HEK293T (cell line): ENCODE results near the gene GNB2.

ENCODE experiments used
- CTCF ChIA-PET: fragments of 350-600 bp; formaldehyde crosslinking; extraction: SDS; loops from one replicate; lab custom pipeline; 2021; ENCODE audit warnings: antibody characterized with exemption, inconsistent platforms; lab: Yijun Ruan, JAX
- POLR2A ChIA-PET: fragments of 350-600 bp; formaldehyde crosslinking; extraction: SDS; loops from one replicate; lab custom pipeline; 2020; ENCODE audit warnings: antibody characterized with exemption, inconsistent platforms; lab: Yijun Ruan, JAX
- DNase-seq: peaks from one replicate; pipeline ENCODE4 v3.0.0; 2012; ENCODE audit warnings: mixed read lengths; ENCODE audit errors: extremely low spot score
- ARNT ChIP-seq: fragments of 450-650 bp; IDR thresholded peaks from 2 replicates; pipeline ENCODE4 v1.6.1; 2017; ENCODE audit warnings: mild to moderate bottlenecking
- BHLHE40 ChIP-seq: fragments of 450-650 bp; IDR thresholded peaks from 2 replicates; pipeline ENCODE4 v1.6.1; 2016; ENCODE audit warnings: mild to moderate bottlenecking, moderate library complexity, borderline replicate concordance
- CTBP1 ChIP-seq: fragments of 450-650 bp; IDR thresholded peaks from 2 replicates; pipeline ENCODE4 v1.6.1; 2016; ENCODE audit warnings: borderline replicate concordance
- ELF4 ChIP-seq: fragments of 450-650 bp; IDR thresholded peaks from 2 replicates; pipeline ENCODE4 v1.6.1; 2017; ENCODE audit warnings: antibody characterized with exemption
- FOXA1 ChIP-seq: fragments of 450-650 bp; IDR thresholded peaks from 2 replicates; pipeline ENCODE4 v1.6.1; 2016; ENCODE audit warnings: mild to moderate bottlenecking
- FOXK2 ChIP-seq: fragments of 450-650 bp; IDR thresholded peaks from 2 replicates; pipeline ENCODE4 v1.6.1; 2016; ENCODE audit warnings: mild to moderate bottlenecking
- FOXM1 ChIP-seq: fragments of 450-650 bp; IDR thresholded peaks from 2 replicates; pipeline ENCODE4 v1.6.1; 2017; ENCODE audit warnings: mild to moderate bottlenecking, borderline replicate concordance
- HDGF ChIP-seq: fragments of 450-650 bp; IDR thresholded peaks from 2 replicates; pipeline ENCODE4 v1.6.1; 2017; ENCODE audit warnings: antibody characterized with exemption, borderline replicate concordance
- L3MBTL2 ChIP-seq: fragments of 450-650 bp; conservative IDR thresholded peaks from 2 replicates; pipeline ENCODE4 v1.6.1; 2016; ENCODE audit warnings: mild to moderate bottlenecking
- LEF1 ChIP-seq: fragments of 450-650 bp; IDR thresholded peaks from 2 replicates; pipeline ENCODE4 v1.6.1; 2017; ENCODE audit warnings: mild to moderate bottlenecking, borderline replicate concordance
- NFRKB ChIP-seq: fragments of 450-650 bp; IDR thresholded peaks from 2 replicates; pipeline ENCODE4 v1.6.1; 2016; ENCODE audit warnings: mild to moderate bottlenecking, moderate library complexity
- PKNOX1 ChIP-seq: fragments of 450-650 bp; IDR thresholded peaks from 2 replicates; pipeline ENCODE4 v1.6.1; 2016
- SP1 ChIP-seq: fragments of 450-650 bp; IDR thresholded peaks from 2 replicates; pipeline ENCODE4 v1.6.1; 2017
- SUZ12 ChIP-seq: fragments of 450-650 bp; IDR thresholded peaks from 2 replicates; pipeline ENCODE4 v1.6.1; 2016; ENCODE audit warnings: mild to moderate bottlenecking
- TARDBP ChIP-seq: fragments of 450-650 bp; IDR thresholded peaks from 2 replicates; pipeline ENCODE4 v1.6.1; 2016
- ZNF384 ChIP-seq: fragments of 450-650 bp; IDR thresholded peaks from 2 replicates; pipeline ENCODE4 v1.6.1; 2016

Gene GNB2

GRCh38 chr7:100684534-100685042 is 11.0 kb downstream of the GNB2 start:
- peak; percentile 3 for DNase-seq
- ChIA-PET CTCF (interaction anchor here (0.5 to 2.4 kb wide), 2 partner anchors 21 to 147 kb away, joined by 3 to 6 read pairs; partner anchors contain the start of gene POP7), POLR2A (interaction anchor here (0.7 to 1.2 kb wide), 2 partner anchors 8 to 9 kb away, joined by 3 read pairs; partner anchors contain the start of gene GIGYF1)
- TF ChIP-seq L3MBTL2 (no peak), BHLHE40 (no peak), FOXA1 (no peak), PKNOX1 (no peak)

GRCh38 chr7:100685049-100685605 is 11.6 kb downstream of the GNB2 start:
- TF ChIP-seq FOXM1: no peak
- TF ChIP-seq L3MBTL2: no peak
- no peak for TF ChIP-seq CTBP1
- no peak for TF ChIP-seq ZNF384
- TF ChIP-seq TARDBP: no peak
- no peak for TF ChIP-seq HDGF
- peak; percentile 3 for DNase-seq
- ChIA-PET POLR2A (interaction anchor here (0.7 kb wide), 1 partner anchor 9 kb away, joined by 3 read pairs; the partner anchor contains the start of gene GIGYF1), CTCF (interaction anchor here (2.4 kb wide), 1 partner anchor 20 kb away, joined by 6 read pairs; the partner anchor contains the start of gene POP7)

GRCh38 chr7:100685631-100686145 is 12.1 kb downstream of the GNB2 start:
- POLR2A ChIA-PET: no interaction called here
- TF ChIP-seq FOXK2 (no peak), FOXA1 (no peak), NFRKB (no peak), L3MBTL2 (no peak), ZNF384 (no peak), ELF4 (no peak), SUZ12 (no peak), ARNT (no peak), SP1 (no peak), LEF1 (no peak), PKNOX1 (no peak), BHLHE40 (no peak), CTBP1 (no peak), HDGF (no peak), TARDBP (no peak), FOXM1 (no peak)
- DNase-seq: no peak
- CTCF ChIA-PET: interaction anchor here (2.4 kb wide), 1 partner anchor 20 kb away, joined by 6 read pairs; the partner anchor contains the start of gene POP7

GRCh38 chr7:100686201-100686821 is 12.8 kb downstream of the GNB2 start:
- TF ChIP-seq ELF4 (no peak), LEF1 (no peak), NFRKB (no peak), FOXA1 (no peak), FOXM1 (no peak), ARNT (no peak), HDGF (no peak), CTBP1 (no peak), SP1 (no peak), BHLHE40 (no peak), TARDBP (no peak), FOXK2 (no peak), ZNF384 (no peak), PKNOX1 (no peak), L3MBTL2 (no peak)
- ChIA-PET POLR2A (no interaction called here), CTCF (interaction anchor here (2.4 kb wide), 1 partner anchor 19 kb away, joined by 6 read pairs; the partner anchor contains the start of gene POP7)
- DNase-seq: no peak

- TF ChIP-seq SUZ12: no peak
- no peak for TF ChIP-seq ELF4
- POLR2A ChIA-PET: no interaction called here
- CTCF ChIA-PET: no interaction called here
- DNase-seq: no peak
Measured at GRCh38 chr7:100686822-100687211, 13.3 kb downstream of the GNB2 start.

- ChIA-PET POLR2A (no interaction called here), CTCF (no interaction called here)
- DNase-seq: no peak
- no peak for TF ChIP-seq SUZ12
- TF ChIP-seq TARDBP: no peak
- TF ChIP-seq BHLHE40: no peak
- no peak for TF ChIP-seq CTBP1
- TF ChIP-seq ZNF384: no peak
- no peak for TF ChIP-seq SP1
- no peak for TF ChIP-seq FOXA1
- TF ChIP-seq FOXM1: no peak
- TF ChIP-seq ELF4: no peak
- TF ChIP-seq PKNOX1: no peak
Measured at GRCh38 chr7:100687261-100687660, 13.7 kb downstream of the GNB2 start.
